GM18907 (cell line): Measurements from ENCODE around the gene CCNL1.

Experiments
- ATAC-seq: cut with Tn5 transposase; IDR thresholded peaks from one replicate; pipeline ENCODE4 v1.9.1; 2021; ENCODE audit warnings: mild to moderate bottlenecking, moderate library complexity; ENCODE audit not compliant: unreplicated experiment

CCNL1 gene

GRCh38 chr3:157147099-157147803 lies 12.7 kb downstream of the CCNL1 start:
- ATAC-seq = no peak

GRCh38 chr3:157145606-157146322 lies 14.2 kb downstream of the CCNL1 start:
- no peak for ATAC-seq

DNA sequence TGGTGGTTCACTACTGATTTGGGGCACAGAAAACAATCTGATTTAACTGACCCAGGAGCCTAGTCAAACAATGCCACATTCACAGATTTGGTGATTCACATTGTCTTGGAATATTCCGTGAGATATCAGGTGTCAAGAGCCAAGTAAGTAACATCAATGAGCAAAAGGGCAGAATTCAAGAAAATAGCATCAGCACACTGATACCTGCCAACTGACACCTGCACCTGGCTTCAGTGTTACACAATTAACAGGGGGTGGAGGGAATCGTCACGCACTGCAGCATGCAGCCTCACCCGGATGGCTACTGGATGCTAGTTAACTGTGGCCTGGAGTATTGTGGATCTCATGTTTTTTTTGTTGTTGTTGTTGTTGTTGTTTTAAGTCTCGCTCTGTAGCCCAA lies 17.6 kb downstream of the CCNL1 start:
- no peak for ATAC-seq

DNA sequence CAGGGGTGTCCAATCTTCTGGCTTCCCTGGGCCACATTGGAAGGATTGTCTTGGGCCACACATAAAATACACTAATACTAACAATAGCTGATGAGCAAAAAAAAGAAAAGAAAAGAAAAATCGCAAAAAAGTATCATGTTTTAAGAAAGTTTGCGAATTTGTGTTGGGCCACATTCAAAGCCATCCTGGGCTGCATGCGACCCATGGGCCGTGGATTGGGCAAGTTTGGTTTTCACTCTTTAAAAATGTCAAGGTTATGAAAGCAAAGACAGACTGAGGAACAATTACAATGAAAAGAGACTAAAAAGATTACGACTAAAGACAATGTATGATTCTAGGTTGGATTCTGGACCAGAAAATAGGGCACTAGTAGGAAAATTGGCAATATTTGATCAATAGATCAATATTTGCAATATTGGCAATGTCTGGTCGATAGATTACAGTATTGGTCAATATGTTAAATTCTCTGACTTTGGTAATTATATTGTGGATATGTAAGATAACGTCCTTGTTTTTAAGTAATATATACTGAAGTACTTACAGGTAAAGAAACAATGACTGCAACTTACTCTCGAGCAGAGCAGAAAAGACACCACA lies 19.9 kb downstream of the CCNL1 start:
- no peak for ATAC-seq

DNA sequence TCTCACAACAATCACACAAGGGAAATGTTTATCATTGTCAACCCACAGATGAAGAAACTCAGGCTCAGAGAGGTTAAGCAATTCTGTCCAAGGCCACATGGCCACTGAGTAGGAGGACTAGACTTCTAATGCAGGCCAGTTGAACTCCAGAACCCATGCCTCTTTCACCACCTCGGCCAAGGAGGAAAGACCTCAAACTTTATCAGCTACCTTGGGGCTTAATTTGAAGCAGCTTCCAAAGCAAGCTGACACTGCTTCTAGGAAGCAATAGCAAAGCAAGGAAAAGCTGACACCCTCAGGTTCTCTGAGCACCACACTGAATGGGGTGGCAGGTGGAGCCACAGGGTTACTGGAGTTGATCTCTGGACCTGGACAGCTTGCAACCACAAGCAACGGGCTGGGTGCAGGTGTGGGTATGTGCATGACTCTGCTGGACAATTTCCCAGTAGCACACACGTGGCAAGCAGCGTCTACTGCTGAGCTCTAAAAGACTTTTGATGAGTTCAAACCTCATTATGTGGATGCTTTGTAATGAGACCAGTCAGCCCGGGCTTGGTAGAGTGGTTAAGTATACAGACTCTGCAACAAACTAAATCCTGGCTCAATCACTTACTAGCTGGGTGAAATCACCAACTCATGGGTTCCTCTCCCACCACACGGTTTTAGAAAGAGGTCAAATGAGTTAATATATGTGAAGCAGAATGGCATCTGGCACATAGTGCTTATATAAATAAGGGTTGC lies 23.1 kb downstream of the CCNL1 start:
- peak; percentile 6 for ATAC-seq

DNA sequence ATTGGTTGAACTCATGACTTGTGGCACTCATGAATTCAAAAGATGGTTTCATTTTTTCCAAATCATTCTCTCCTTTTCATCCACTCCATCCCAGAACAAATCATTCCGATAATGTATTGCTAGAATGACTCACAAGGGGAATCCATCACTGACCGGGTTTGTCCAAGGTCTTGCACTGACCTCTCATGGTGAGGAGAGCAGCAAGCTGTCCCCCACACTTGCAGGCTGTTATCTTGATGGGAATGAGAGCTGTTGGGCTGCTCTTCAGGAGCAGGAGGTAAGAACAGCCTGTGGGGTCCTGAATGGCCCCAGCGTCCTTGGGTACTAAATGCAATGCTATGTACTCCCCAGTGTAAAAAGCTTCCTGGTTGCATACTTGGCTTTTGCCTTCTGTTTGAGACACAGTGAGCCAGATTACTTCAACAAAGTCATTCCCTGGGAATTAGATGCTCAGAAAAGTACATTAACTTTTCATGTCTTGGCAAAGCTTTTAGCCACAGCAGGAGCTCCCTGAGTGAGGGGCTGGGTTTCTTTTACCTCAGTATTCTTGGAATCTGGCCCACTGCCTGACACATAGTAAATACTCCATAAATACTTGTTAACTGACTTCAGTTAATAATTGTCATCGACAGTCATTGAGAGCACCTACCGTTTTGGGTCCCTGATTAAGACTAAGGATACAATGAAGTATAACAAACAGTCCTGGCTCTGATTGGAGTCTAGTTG lies 24.1 kb downstream of the CCNL1 start:
- no peak for ATAC-seq

DNA sequence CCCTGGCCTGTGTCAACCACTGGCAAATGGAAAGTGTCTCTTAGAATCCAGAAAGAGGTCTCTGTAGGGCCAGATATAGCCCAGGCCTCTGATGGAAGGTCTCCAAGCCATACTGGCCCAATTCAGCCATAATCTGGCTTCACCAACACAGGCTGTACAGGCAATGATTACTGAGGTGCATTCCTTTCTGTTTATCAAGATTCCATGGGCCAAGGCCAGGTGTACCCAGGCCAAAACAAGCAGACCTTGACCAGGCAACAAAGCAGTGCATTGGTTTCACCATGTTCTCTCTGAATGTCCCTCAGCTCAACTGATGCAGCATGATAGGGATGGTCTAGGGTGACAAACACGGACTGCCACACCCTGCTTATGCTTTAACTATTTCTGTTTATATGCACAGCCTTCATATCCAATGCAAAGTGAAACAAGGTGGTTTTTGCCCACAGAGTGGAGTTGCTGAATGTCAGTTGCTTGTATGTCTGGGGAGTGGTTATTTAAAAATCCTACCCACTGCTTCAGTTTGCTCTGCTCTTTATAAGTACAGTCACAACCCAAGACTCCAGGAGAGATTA lies 25.2 kb downstream of the CCNL1 start:
- ATAC-seq = peak; percentile 77

DNA sequence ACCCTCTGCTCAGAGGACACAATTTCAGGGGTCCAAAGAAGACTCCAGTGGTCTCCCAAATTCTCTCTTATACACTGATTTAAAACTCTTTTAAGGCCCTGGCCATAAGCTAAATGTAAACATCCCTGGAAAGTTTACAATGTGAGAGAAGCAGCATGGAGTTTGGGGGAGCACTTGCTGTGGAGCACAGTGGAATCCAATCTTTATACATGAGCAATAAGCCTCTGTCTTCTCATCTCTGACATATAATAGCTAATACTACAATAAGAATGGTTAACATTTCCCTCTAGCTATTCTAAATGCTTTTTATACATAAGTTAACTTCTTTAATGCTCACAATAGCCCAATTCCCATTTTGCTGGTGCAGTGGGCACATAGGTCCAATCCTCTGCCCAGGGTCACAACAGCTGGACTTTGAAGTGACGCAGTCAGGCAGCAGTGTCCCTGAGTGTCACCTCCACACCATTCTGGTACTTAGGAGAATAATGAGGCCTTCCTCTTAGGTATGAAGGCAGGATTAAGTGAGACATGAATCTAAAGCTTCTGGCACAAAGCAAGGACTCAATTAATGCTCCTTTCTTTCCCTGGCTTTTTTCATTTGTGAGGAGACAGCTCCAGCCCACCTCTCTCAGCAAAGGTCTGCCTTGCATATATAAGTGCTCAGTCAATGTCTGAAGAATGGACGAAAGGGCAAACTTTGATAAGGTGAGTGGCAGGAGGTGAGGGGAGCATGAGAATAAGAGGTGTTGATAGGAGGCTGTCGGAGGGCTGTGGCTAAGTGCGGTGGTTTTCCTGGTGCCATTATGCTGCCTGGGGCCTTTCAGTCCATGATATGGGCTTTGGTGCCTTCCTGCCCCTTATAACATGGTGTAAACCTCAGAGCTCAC lies 26.3 kb downstream of the CCNL1 start:
- ATAC-seq = no peak

- ATAC-seq = no peak
These were observed 27.0 kb downstream of the CCNL1 start for GRCh38 chr3:157132936-157133335.

DNA sequence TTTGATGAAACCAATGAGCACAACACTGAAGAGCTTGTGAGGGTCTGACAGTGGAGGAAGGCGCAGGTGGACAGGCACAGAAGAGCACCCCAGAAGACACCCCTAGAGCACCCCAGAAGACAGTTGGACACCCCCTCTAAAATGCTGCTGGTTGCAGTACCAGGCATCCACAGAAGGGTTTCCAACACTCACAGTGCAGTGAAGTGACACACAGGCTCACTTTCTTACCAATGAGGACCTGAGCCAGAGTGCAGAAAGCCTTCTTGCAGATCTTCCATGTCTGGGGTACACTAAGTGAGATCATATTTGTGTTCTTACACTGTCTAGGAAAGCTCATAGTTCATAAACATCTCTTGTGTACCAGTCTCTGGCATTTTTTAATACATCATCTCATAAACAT lies 27.6 kb downstream of the CCNL1 start:
- no peak for ATAC-seq

DNA sequence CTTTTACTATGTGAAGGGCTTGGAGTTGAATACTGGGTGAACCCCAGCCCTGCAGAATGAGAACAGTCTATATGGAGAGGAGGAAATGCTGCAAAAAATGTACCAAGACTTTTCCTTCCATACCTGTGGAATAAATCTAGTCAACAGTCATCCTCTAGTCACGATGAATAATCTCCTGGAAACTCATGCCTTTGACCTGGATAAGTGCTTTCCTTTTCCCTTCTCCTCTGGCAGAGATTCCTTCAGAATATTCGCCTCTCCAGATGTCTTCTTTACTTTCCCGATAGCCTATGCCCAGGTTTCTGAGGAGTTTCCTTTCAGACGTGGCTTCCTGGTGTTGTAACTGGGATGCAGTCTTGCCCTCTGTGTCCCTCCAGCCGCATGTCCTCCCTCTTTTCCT lies 28.1 kb downstream of the CCNL1 start:
- ATAC-seq = no peak

DNA sequence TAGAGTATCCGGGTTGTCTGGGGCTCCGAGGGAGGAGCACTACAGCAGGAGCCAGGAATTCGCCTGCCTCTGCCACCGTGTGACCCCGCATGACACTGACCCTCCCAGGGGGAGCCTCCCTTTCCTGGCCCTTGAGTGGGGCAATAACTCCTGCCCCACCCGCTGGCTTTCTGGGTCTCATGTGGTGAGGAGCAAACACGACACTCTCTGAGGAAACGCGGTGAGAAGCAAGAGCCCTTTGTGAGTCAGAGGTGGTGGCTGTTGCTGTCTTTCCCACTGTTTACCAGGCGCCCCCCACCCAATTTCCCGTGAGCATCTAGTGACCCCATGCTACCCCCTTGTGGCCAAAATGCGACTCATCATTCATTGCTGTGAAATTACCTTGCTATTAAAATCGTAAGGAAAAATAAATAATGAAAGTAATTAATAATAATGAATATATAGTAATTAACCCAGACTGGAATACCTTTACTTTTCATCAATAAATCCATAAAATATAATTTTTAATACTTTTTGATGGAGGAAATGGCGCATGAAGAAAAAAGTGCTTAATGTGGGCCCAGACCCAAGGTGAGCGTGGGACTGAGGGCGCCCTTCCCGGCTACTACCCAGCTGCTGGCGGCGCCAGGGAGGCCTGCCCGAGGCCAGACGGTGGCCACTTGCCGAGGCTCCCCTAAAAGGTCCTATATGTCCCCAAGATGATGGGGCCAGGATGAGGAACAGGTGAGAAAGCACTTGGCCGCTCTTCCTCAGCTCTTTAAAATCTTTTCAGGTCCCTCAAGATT lies 29.3 kb downstream of the CCNL1 start:
- no peak for ATAC-seq

DNA sequence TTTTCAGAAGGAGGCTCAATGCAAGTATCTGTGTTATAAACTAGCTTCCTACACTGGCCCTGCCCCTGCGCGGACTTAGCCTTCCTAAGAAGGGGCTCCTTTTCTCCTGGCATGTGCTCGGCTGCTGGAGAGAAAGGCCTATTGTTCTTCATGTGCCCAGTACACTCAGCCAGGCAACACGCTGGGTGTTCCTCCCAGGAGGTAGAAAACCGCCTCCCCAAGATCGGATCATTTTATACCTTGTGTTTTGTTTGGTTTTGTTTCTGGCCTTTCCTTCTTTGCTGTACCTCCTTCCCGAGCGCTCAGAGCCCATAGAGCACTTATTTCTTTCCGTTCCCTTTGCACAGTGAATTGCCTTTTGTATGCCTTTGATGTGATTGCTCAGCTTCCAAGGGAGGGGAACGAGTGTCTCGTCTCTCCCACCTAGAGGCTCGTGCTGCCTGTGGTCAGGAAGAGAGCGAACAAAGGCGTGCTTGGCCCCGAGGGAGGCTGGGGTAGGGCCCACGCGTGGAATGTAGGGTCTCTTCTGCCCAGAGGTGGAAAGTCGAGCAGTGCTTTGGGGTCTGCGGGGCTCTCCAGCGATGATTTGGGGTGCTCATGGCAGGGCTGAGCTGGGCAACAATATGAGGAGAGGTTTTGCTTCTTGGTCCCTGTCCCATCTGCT lies 30.0 kb downstream of the CCNL1 start:
- no peak for ATAC-seq

DNA sequence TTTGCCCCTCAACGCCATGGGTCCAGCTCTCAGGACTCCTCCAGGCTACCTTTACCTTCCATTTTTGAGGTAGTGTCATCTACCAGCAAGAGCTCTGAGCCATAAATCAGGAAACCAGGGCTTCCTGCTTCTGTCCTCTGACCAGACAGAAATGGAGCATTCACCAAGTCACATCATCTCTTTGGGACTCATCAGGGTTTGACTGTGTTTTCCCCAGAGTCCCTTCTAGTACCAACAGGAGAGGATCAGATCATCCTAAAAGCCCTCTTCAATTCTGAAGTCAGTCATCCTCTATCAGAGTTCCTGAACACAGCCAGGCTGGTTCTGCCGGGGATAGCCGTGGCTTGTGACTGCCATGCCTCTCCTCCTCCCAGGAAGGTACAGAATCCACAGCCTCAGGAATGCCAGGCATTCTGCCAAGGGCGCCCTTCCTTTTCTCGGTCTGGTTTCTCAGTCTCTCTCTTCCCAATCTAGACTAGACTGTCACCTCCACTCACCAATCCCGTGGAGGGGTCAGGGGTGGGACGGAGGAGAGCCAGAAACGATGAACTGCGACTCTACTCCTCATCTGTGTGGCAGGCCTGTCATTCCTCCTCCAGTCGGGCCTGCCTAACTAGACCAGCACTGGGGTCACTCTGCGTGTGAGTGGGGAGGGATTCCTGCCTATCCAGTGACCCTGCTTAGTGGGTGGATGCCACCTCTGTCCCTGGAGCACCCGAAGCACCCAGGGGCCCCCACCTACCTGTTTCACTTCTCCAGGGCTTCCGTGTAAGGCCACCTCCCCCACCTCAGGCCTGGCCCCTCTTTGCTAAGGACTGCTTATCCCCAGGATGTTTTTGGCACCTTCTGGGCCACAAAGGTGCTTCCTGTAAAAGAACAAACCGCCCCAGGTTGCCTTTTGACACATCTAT lies 30.9 kb downstream of the CCNL1 start:
- peak; percentile 21 for ATAC-seq

DNA sequence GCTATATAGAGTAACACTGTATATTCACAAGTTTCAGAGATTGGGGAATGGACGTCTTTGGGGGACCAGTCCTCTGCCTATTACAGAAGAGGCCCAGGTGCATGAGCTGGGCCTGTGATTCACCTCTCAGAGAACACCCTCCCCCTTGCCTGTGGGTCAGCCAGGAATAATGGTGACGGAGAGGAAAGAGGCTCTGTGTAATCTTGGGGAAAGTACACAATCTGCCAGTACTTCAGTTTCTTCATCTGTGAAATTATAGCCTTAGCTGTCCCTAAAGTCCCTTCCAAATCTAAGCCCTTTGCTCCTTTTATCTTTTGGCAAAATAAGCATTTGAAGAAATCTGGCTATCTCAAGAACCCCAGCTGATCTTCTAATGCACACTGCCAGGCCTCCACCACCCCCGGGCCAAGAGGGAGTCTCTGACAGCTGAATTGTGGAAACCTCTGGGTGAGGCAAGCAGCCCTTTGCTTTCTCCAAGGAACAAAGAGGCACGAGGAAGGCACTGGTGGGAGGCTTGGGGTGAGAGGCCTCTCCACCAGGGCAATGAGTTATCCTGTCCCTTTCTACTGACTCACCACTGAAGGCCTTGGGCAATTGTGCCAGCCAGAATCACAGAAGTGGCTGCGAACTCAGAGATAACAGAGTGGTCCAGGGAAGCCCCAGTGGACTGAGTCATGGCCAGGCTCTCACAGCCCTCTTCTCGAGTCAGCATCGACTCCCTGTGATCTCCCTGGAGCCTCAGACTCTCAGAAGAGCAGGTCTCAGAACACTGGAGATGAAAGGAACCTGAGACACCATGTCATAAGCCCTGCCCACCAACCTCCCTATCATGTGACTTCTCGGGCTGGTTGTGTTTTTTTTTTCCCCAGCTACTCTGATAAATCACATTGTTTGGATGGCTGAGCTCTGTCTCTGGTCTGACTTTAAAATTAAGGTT lies 31.8 kb downstream of the CCNL1 start:
- peak; percentile 63 for ATAC-seq

DNA sequence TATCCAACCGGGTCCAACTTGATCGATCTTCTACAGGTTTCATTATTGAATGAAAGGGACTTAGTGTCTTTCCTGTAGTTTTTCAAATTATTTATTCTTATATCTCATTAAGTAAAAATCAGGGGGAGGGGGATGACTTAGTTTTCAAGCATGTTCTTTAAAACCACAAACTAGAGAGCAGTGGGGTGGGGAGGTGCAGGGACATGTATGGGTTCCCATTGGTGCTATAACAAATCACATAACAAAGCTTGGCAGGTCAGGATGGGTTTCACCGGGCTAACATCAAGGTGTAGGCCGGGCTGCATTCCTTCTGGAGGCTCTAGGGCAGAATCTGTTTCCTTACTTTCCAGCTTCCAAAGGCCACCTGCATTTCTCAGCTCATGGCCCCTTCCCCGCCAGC lies 32.7 kb downstream of the CCNL1 start:
- no peak for ATAC-seq
